Brain microvascular endothelial cell (primary cell): ENCODE results near the gene FAM186B.
A peak's percentile ranks its signal among the peaks of the same experiment; 100 is the strongest.

Source experiments
- DNase-seq: peaks from one replicate; pipeline ENCODE4 v3.0.0-alpha.2; 2020
- H3K27ac ChIP-seq: fragments of 250-450 bp; sonication (Bioruptor Pico); 2 replicates; pipeline ENCODE4 v1.5.1; 2020; ENCODE audit warnings: mild to moderate bottlenecking, moderate library complexity
- H3K27me3 ChIP-seq: fragments of 250-450 bp; sonication (Bioruptor Pico); replicated peaks from 2 replicates; pipeline ENCODE4 v1.5.1; 2020; ENCODE audit warnings: mild to moderate bottlenecking
- H3K36me3 ChIP-seq: fragments of 250-450 bp; sonication (Bioruptor Pico); replicated peaks from 2 replicates; pipeline ENCODE4 v1.5.1; 2020; ENCODE audit warnings: mild to moderate bottlenecking
- H3K4me3 ChIP-seq: 2 replicates; pipeline ENCODE4 v1.5.1; 2011; ENCODE audit warnings: low read depth, mild to moderate bottlenecking, control low read depth, low read length, moderate library complexity
- CTCF ChIP-seq: IDR thresholded peaks from 2 replicates; pipeline ENCODE4 v1.5.1; 2011; ENCODE audit warnings: low read depth, mild to moderate bottlenecking, moderate library complexity, low read length, control low read depth, inconsistent platforms; ENCODE audit errors: missing control alignments
- in situ Hi-C: cut with HindIII; loops from 2 replicates; pipeline ENCODE4 v1.10.0; 2017; ENCODE audit warnings: low sequenced_read_pairs, low pct_ligation_motif_present

Gene FAM186B

GRCh38 chr12:49644620-49644994 is 39.2 kb upstream of the FAM186B start:
- DNase-seq: peak; percentile 57
- in situ Hi-C loops: loop anchor here (5.0 kb wide), 1 partner anchor 63 kb away; the partner anchor contains the start of gene FMNL3
- Histone ChIP-seq H3K27ac (no peak overlapping the region), H3K4me3 (no peak overlapping the region), H3K36me3 (peaks cover 65% of the 10 kb centered on the region), H3K27me3 (no peaks in the 10 kb centered on the region)
- TF ChIP-seq CTCF: peak; percentile 97

DNA sequence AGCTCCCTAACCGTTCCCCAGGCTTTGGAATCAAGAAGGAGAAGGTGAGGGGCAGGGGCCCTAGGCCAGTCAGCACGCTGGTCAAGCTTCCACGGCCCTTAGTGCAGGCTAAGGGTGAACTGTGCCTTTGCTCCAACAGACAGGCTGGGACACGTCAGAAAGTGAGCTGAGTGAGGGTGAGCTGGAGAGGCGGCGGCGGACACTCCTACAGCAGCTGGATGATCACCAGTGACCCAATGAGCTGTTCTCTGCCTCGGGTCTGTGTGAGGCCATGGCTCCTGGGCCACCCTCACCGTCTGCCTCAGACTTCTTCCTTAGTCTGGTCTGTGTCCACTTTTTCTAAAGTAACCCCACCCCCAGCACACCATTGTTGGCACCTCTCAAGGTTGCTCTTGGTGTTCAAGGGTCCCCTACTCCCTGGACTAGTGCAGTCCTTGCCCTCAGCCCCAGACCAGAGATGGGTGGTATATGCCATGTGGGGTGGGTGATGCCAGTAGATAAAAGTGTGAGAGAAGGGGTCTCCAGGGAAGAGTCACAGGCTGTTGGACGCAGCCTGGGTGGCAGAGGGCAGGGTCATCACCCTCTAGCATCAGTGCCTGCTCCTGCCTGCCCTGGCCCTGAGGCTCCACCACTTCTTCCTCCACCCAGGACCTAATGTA is 38.7 kb upstream of the FAM186B start:
- H3K4me3 ChIP-seq: no peak overlapping the region
- no peak overlapping the region for H3K27ac ChIP-seq
- in situ Hi-C loops: loop anchor here (5.0 kb wide), 1 partner anchor 63 kb away; the partner anchor contains the start of gene FMNL3
- H3K27me3 ChIP-seq: no peaks in the 10 kb centered on the region
- TF ChIP-seq CTCF: no peak
- H3K36me3 ChIP-seq: peaks cover 60% of the 10 kb centered on the region
- no peak for DNase-seq

DNA sequence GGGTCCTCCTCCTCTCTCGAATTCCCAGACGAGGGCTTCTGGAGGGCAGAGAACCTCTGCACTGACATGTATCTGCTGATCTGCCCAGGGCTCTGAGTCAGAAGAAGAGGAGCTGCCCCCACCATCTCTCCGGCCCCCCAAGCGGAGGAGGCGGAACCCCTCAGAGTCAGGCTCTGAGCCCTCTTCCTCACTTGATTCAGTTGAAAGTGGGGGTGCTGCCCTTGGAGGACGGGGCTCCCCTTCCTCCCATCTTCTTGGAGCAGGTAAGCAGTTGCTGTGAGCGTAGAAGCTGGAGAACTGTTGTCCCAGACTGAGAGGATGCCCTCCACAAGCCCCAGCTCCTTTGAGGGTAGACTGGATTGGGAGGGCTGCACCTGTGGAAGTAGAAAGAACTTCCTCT is 37.7 kb upstream of the FAM186B start:
- Histone ChIP-seq H3K36me3 (peaks cover 51% of the 10 kb centered on the region), H3K4me3 (no peak overlapping the region), H3K27me3 (no peaks in the 10 kb centered on the region), H3K27ac (no peak overlapping the region)
- TF ChIP-seq CTCF: no peak
- DNase-seq: no peak
- in situ Hi-C loops: loop anchor here (5.0 kb wide), 1 partner anchor 64 kb away; the partner anchor contains the start of gene FMNL3

GRCh38 chr12:49642370-49642802 is 36.9 kb upstream of the FAM186B start:
- no peak overlapping the region for H3K27ac ChIP-seq
- in situ Hi-C loops: loop anchor here (5.0 kb wide), 1 partner anchor 65 kb away; the partner anchor contains the start of gene FMNL3
- no peak for DNase-seq
- peaks cover 47% of the 10 kb centered on the region for H3K36me3 ChIP-seq
- H3K27me3 ChIP-seq: no peaks in the 10 kb centered on the region
- no peak overlapping the region for H3K4me3 ChIP-seq
- no peak for TF ChIP-seq CTCF

DNA sequence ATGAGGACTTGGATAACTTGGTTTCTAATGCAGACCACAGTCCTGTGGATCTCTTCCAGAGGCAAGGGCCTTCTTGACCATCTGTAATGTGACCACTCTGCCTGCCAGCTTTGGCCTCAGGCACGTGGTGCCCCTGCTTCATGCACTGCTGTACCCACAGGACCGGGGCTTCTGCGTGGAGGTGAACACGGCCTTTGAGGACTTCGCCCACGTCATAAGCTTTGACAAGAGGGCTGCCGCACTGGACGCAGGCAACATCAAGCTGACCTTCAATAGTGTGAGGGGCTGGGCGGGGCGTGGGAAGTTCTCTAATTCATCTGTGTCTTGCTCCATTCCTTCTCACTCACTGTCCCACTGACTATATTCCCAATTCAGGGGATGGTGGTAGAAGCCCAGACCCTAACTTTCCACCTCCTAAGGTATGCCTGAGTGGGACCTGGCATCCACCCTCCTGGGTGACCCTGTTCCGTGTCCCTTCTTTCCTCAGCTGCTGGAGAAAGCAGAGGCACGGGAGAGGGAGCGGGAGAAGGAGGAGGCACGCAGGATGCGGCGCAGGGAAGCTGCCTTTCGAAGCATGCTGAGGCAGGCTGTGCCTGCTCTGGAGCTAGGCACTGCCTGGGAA is 36.4 kb upstream of the FAM186B start:
- in situ Hi-C loops: loop anchor here (5.0 kb wide), 1 partner anchor 65 kb away; the partner anchor contains the start of gene FMNL3
- H3K36me3 ChIP-seq: peaks cover 44% of the 10 kb centered on the region
- H3K27me3 ChIP-seq: no peaks in the 10 kb centered on the region

More for the DNA sequence above, 36.4 kb upstream of the FAM186B start:
- Histone ChIP-seq H3K4me3 (no peak overlapping the region), H3K27ac (no peak overlapping the region)
- no peak for DNase-seq
- no peak for TF ChIP-seq CTCF
